ENCODE data around the gene CSNK1G1. TPM values are rescaled to one million over a fixed set of nuclear protein-coding genes. Genes with fewer than 3 reads are reported as not detected.

The CSNK1G1 gene
- total RNA-seq, 1 donor from 2014 or later: 27.7 TPM

GRCh38 chr15:64344651-64345294 lies 11.2 kb downstream of the CSNK1G1 start:
- peaks cover 6% of the 10 kb centered on the region for H3K36me3 Mint-ChIP-seq (ENCODE audit: insufficient read depth)
- TF ChIP-seq CTCF (IDR thresholded peaks at IDR 0.05; ENCODE audit: unreplicated experiment): no peak
- H3K9me3 Mint-ChIP-seq (ENCODE audit: low read depth): no peaks in the 10 kb centered on the region
- no peak overlapping the region for H3K4me3 Mint-ChIP-seq (ENCODE audit: low read depth)
- H3K27me3 Mint-ChIP-seq: no peaks in the 10 kb centered on the region
- peaks cover 11% of the 10 kb centered on the region for H3K4me1 Mint-ChIP-seq (ENCODE audit: low read depth)
- H3K27ac Mint-ChIP-seq: no peak overlapping the region
- no peak for DNase-seq (ENCODE audit: low spot score, unreplicated experiment)

DNA sequence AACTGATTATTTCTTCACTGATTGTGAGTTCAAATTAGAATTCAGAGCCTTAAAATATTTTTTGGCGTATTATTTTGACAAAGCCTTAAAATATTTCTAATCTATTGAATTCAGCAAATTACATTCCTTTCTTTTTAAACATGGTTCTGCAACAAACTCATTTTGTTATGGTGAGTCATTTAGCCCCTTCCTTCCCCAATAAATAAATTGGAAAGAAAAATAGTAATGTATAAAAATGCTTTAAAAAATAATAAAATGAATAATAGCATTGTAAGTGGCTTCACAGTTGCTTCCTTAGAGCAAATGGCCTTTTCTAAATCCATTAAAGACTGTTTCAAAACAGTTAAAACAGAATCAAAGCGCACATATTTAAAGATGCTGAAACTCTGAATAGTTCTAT lies 12.1 kb downstream of the CSNK1G1 start:
- Mint-ChIP-seq H3K36me3 (ENCODE audit: insufficient read depth) (peaks cover 6% of the 10 kb centered on the region), H3K4me1 (ENCODE audit: low read depth) (peaks cover 11% of the 10 kb centered on the region), H3K9me3 (ENCODE audit: low read depth) (no peaks in the 10 kb centered on the region)

GRCh38 chr15:64343222-64343621 lies 12.8 kb downstream of the CSNK1G1 start:
- Mint-ChIP-seq H3K27ac (peak overlapping the region; percentile 22), H3K4me1 (ENCODE audit: low read depth) (peaks cover 11% of the 10 kb centered on the region), H3K36me3 (ENCODE audit: insufficient read depth) (peaks cover 7% of the 10 kb centered on the region), H3K9me3 (ENCODE audit: low read depth) (no peaks in the 10 kb centered on the region), H3K27me3 (no peaks in the 10 kb centered on the region), H3K4me3 (ENCODE audit: low read depth) (no peak overlapping the region)
- TF ChIP-seq CTCF (IDR thresholded peaks at IDR 0.05; ENCODE audit: unreplicated experiment): no peak
- DNase-seq (ENCODE audit: low spot score, unreplicated experiment): no peak

More for the DNA sequence above, 12.1 kb downstream of the CSNK1G1 start:
- no peak for TF ChIP-seq CTCF (IDR thresholded peaks at IDR 0.05; ENCODE audit: unreplicated experiment)
- no peak overlapping the region for H3K4me3 Mint-ChIP-seq (ENCODE audit: low read depth)
- no peaks in the 10 kb centered on the region for H3K27me3 Mint-ChIP-seq
- DNase-seq (ENCODE audit: low spot score, unreplicated experiment): no peak
- H3K27ac Mint-ChIP-seq: no peak overlapping the region

GRCh38 chr15:64341961-64342360 lies 14.0 kb downstream of the CSNK1G1 start:
- no peaks in the 10 kb centered on the region for H3K9me3 Mint-ChIP-seq (ENCODE audit: low read depth)
- H3K27ac Mint-ChIP-seq: peak overlapping the region; percentile 76
- no peak overlapping the region for H3K4me3 Mint-ChIP-seq (ENCODE audit: low read depth)
- H3K4me1 Mint-ChIP-seq (ENCODE audit: low read depth): peaks cover 11% of the 10 kb centered on the region
- peaks cover 7% of the 10 kb centered on the region for H3K36me3 Mint-ChIP-seq (ENCODE audit: insufficient read depth)
- no peaks in the 10 kb centered on the region for H3K27me3 Mint-ChIP-seq
- DNase-seq (ENCODE audit: low spot score, unreplicated experiment): no peak
- no peak for TF ChIP-seq CTCF (IDR thresholded peaks at IDR 0.05; ENCODE audit: unreplicated experiment)

DNA sequence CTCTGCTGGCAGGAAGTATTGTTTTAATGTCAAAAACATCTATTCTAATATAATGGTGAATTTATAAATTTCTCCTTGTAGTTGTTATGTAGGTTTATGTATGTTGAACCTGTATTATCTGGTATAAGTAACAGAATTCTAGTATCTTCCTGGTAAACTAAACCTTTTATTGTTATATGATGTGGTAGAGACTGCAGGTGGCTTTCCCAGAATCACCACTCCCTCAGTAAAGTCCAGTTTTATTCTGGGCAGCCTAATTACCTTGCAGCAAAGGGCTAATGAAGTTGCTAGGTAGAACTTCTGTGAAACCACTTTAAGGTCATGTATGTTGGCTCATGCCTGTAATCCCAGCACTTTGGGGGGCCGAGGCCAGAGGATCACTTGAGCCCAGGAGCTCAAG lies 15.6 kb downstream of the CSNK1G1 start:
- no peak for TF ChIP-seq CTCF (IDR thresholded peaks at IDR 0.05; ENCODE audit: unreplicated experiment)
- peaks cover 5% of the 10 kb centered on the region for H3K36me3 Mint-ChIP-seq (ENCODE audit: insufficient read depth)
- H3K27ac Mint-ChIP-seq: no peak overlapping the region
- no peaks in the 10 kb centered on the region for H3K9me3 Mint-ChIP-seq (ENCODE audit: low read depth)
- H3K4me3 Mint-ChIP-seq (ENCODE audit: low read depth): no peak overlapping the region
- no peaks in the 10 kb centered on the region for H3K27me3 Mint-ChIP-seq
- H3K4me1 Mint-ChIP-seq (ENCODE audit: low read depth): peaks cover 9% of the 10 kb centered on the region
- no peak for DNase-seq (ENCODE audit: low spot score, unreplicated experiment)
